Measurements from ENCODE around the gene ANKRD34C. TPM values are rescaled to one million over a fixed set of nuclear protein-coding genes. Genes with fewer than 3 reads are reported as not detected.

Gene ANKRD34C
- 4.0 and 5.0 TPM in 2 replicates for polyA plus RNA-seq

DNA sequence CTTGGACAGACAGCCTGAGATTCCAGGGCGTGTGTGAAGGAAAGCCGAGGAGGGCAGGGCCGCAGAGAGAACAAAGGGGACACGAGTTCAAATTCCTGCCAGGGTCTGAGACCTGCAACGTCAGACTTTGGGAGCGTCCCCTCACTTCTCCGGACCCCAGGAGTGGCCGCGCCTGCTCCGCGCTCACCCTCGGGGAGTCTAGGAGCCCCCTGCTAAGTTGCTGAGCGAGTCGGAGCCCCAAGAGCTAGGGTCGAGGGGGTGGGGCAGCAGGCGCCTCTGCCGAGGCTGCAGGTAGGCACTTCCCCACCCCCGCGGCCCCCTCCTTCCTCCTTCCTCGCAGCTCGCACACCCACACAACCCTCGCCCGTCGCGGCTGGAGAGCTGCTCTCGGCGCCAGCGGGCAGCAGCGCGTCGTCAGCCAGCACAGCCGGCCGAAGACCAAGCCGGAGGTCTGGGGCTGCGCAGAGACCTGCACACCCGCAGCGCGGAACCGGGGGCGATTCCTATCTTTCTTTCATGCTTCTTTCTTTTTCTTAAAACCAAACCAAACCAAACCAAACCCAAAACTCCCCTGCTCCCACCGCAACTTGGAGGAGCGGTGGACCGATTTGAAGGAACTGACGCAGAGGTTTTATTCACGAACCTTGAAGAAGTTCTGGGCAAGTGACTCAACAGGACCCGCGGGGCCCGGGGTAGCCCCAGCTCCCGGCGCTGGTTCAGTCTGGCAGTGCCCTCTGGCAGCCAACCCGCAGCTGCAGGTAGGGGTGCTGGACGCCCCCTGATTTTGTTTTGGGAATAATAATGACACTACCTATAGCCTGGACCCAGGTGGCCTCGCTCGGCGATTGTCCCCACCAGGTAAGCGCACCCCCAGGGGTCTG lies at the start of gene ANKRD34C:
ANKRD34C (plus strand) TSS at position 352 of the 881 bp plus-strand sequence. CDS start 10,563 bp downstream, outside the sequence.

DNA sequence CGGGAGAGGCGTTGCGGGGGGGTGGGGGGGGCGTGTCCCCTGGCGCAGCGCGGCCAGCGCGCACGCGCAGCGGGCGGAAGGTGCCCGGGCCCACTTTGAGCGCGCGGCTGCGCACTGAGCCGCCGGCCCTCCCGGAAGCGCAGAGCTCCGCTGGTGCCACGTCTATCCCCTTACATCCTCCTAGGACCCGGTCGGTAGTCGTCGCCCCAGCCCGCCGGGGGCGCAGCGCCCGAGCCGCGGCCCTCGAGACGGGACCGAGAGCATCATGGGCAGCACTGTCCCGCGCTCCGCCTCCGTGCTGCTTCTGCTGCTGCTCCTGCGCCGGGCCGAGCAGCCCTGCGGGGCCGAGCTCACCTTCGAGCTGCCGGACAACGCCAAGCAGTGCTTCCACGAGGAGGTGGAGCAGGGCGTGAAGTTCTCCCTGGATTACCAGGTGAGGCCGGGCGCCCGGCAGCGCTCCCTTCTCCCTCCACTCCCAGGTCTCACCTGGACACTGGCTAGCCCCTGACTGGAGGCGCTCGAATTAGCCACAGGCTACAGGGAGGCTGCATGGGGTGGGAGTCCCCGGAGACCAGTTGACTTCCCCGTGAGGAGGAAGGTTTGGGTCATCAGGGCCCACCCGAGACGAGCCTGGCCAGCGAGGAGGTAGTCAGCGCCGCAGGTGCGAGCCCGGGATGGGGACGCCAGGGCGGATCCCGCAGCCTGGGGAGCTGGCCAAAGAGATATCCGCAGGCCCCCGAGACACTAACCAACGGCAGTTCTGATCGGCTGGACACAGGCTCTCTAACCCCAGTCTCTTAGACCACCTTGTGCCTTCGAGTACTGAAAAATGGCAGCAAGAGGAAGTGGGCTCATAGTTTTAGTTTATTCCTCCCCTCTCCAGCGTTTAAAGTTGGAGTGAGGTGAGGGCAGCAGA lies 28.7 kb downstream of the ANKRD34C start, which contains the start of gene TMED3:
TMED3 (plus strand) TSS at position 128 of the 916 bp plus-strand sequence; CDS start at position 266, 138 bp downstream.

Other genes with a start within 250 kb of the ANKRD34C start
- gene RASGRF1, start 191.9 kb upstream of the ANKRD34C start, polyA plus RNA-seq: 42.9 and 50.3 TPM in 2 replicates
- 34.3 and 49.9 TPM in 2 replicates for gene TMED3, start 28.4 kb downstream of the ANKRD34C start, polyA plus RNA-seq
- gene MINAR1, start 149.6 kb downstream of the ANKRD34C start, polyA plus RNA-seq: 0.04 and 1.4 TPM in 2 replicates